HepG2 (cell line): ENCODE measurements around the gene TTBK1. TPM values are rescaled to one million over a fixed set of nuclear protein-coding genes. Genes with fewer than 3 reads are reported as not detected.

ENCODE experiments used
- CBFB ChIP-seq: sonication (generic); formaldehyde crosslinking; IDR thresholded peaks from 2 replicates; pipeline ENCODE4 v1.4.0; 2020; ENCODE audit warnings: missing genetic modification reagents
- DRAP1 ChIP-seq: IDR thresholded peaks from 2 replicates; pipeline ENCODE4 v1.6.1; 2016; ENCODE audit warnings: missing genetic modification reagents, missing compliant biosample characterization
- ETV6 ChIP-seq: sonication (generic); formaldehyde crosslinking; conservative IDR thresholded peaks from 2 replicates; pipeline ENCODE4 v1.4.0; 2020; ENCODE audit warnings: missing genetic modification reagents
- SALL1 ChIP-seq: sonication (generic); formaldehyde crosslinking; IDR thresholded peaks from 2 replicates; pipeline ENCODE4 v1.8.0; 2022; ENCODE audit warnings: mild to moderate bottlenecking, missing genetic modification reagents
- THAP8 ChIP-seq: sonication (generic); formaldehyde crosslinking; IDR thresholded peaks from 2 replicates; pipeline ENCODE4 v1.5.1; 2020; ENCODE audit warnings: missing genetic modification reagents, mild to moderate bottlenecking, borderline replicate concordance
- ZBTB33 ChIP-seq: sonication (generic); formaldehyde crosslinking; IDR thresholded peaks from 2 replicates; pipeline ENCODE4 v1.4.0; 2020; ENCODE audit warnings: missing genetic modification reagents
- ZBTB40 ChIP-seq, 2 experiments: fragments of 450-650 bp in 1 of 2; sonication (generic) in 1 of 2; formaldehyde crosslinking in 1 of 2; IDR thresholded peaks; 2 replicates each; pipeline versions ENCODE4 v1.6.1 to v1.8.0; 2016 to 2022; ENCODE audit warnings: antibody characterized with exemption in 1 of 2, mild to moderate bottlenecking in 1 of 2, missing genetic modification reagents in 1 of 2
- ZFP36 ChIP-seq: fragments of 150-350 bp; IDR thresholded peaks from 2 replicates; pipeline ENCODE4 v1.6.1; 2018; ENCODE audit warnings: borderline replicate concordance, low read length, low read depth; ENCODE audit not compliant: partially characterized antibody
- ZNF234 ChIP-seq: sonication (generic); formaldehyde crosslinking; conservative IDR thresholded peaks from 2 replicates; pipeline ENCODE4 v1.5.1; 2020; ENCODE audit warnings: mild to moderate bottlenecking, missing genetic modification reagents
- ZNF331 ChIP-seq: sonication (generic); formaldehyde crosslinking; IDR thresholded peaks from 2 replicates; pipeline ENCODE4 v1.4.0; 2020; ENCODE audit warnings: missing genetic modification reagents
- ZNF451 ChIP-seq: sonication (generic); formaldehyde crosslinking; IDR thresholded peaks from 2 replicates; pipeline ENCODE4 v1.5.0; 2020; ENCODE audit warnings: mild to moderate bottlenecking, missing genetic modification reagents
- ZNF546 ChIP-seq: sonication (generic); formaldehyde crosslinking; conservative IDR thresholded peaks from 2 replicates; pipeline ENCODE4 v1.8.1; 2023; ENCODE audit warnings: mild to moderate bottlenecking, missing genetic modification reagents
- ZSCAN12 ChIP-seq: sonication (generic); formaldehyde crosslinking; IDR thresholded peaks from 2 replicates; pipeline ENCODE4 v1.9.0; 2021; ENCODE audit warnings: mild to moderate bottlenecking, missing genetic modification reagents
- polyA plus RNA-seq, 8 experiments: library from polyadenylated mRNA; depleted of rRNA in 3 of 8; stranded (reverse) in 7 of 8; unstranded in 1 of 8; fragments of >200 nt; fragmentation: Illumina TruSeq in 4 of 8; extraction: Trizol in 4 of 8; gene quantifications; 2 replicates each; pipeline versions ENCODE4 v1.2.1 to v1.2.3, GENCODE V29; 2011 to 2016; ENCODE audit warnings: low read depth in 4 of 8, missing spikeins in 1 of 8, mixed read lengths in 1 of 8; ENCODE audit not compliant: insufficient read depth in 1 of 8
- total RNA-seq, 5 experiments: library from RNA; depleted of rRNA; stranded (reverse); fragments of >200 nt; fragmentation: Illumina TruSeq; extraction: Trizol; gene quantifications; 2 replicates each; pipeline ENCODE4 v1.2.3, GENCODE V29; 2016; ENCODE audit warnings: low read depth in 1 of 5
- TF ChIP-seq, protein P1 (sequence below): sonication (generic); formaldehyde crosslinking; IDR thresholded peaks from 2 replicates; pipeline ENCODE4 v1.4.0; 2020; ENCODE audit warnings: mild to moderate bottlenecking, missing genetic modification reagents
- TF ChIP-seq, protein P2 (sequence below): IDR thresholded peaks from 2 replicates; pipeline ENCODE4 v1.6.1; 2012; ENCODE audit warnings: inconsistent platforms

The TTBK1 gene
- total and polyA plus RNA-seq, 2 of the 13 experiments (the other 11 are each of a cell fraction or from before 2014, with no cell fraction given): 0.24 to 0.33 TPM

GRCh38 chr6:43228951-43229802, 14.1 kb upstream of the TTBK1 start, which contains the start of gene DNPH1 (continued):
- TF ChIP-seq ZBTB33 (CRISPR knock-in tag): peak; percentile 76; the same call in 1 of the 2 replicates
- TF ChIP-seq CBFB (CRISPR knock-in tag): peak; percentile 49; the same call in 1 of the 2 replicates
- TF ChIP-seq ZBTB40 (IDR thresholded peaks at IDR 0.05): no peak
- peak; percentile 86 for TF ChIP-seq ZBTB40 (CRISPR knock-in tag; IDR thresholded peaks at IDR 0.05)
- TF ChIP-seq, protein P1, sequence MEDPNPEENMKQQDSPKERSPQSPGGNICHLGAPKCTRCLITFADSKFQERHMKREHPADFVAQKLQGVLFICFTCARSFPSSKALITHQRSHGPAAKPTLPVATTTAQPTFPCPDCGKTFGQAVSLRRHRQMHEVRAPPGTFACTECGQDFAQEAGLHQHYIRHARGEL (CRISPR knock-in tag): peak; percentile 47; the same call in 1 of the 2 replicates
- peak; percentile 90 for TF ChIP-seq ZNF451 (CRISPR knock-in tag)
- peak; percentile 51; the same call in 1 of the 2 replicates for TF ChIP-seq DRAP1 (CRISPR knock-in tag)
- peak; percentile 87 for TF ChIP-seq ZSCAN12
- peak; percentile 93 for TF ChIP-seq SALL1
- no peak for TF ChIP-seq ZFP36
- peak; percentile 87 for TF ChIP-seq ZNF331 (CRISPR knock-in tag)
- TF ChIP-seq, protein P2, sequence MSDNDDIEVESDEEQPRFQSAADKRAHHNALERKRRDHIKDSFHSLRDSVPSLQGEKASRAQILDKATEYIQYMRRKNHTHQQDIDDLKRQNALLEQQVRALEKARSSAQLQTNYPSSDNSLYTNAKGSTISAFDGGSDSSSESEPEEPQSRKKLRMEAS: peak; percentile 96
- TF ChIP-seq ZNF546 (CRISPR knock-in tag): peak; percentile 70; the same call in 1 of the 2 replicates
- TF ChIP-seq ETV6 (CRISPR knock-in tag): peak; percentile 94; the same call in 1 of the 2 replicates
- peak; percentile 92 for TF ChIP-seq ZNF234 (CRISPR knock-in tag)
- peak; percentile 76; the same call in 1 of the 2 replicates for TF ChIP-seq THAP8 (CRISPR knock-in tag)
